GM18858 (cell line): ENCODE data around the gene PCK2.

Experiments
- ATAC-seq: cut with Tn5 transposase; IDR thresholded peaks from one replicate; pipeline ENCODE4 v1.9.1; 2021; ENCODE audit not compliant: unreplicated experiment

Gene PCK2

GRCh38 chr14:24150567-24150966 lies 56.5 kb downstream of the PCK2 start:
- ATAC-seq, result no peak

- ATAC-seq, result no peak
These were observed 56.9 kb downstream of the PCK2 start for GRCh38 chr14:24150993-24151392.

DNA sequence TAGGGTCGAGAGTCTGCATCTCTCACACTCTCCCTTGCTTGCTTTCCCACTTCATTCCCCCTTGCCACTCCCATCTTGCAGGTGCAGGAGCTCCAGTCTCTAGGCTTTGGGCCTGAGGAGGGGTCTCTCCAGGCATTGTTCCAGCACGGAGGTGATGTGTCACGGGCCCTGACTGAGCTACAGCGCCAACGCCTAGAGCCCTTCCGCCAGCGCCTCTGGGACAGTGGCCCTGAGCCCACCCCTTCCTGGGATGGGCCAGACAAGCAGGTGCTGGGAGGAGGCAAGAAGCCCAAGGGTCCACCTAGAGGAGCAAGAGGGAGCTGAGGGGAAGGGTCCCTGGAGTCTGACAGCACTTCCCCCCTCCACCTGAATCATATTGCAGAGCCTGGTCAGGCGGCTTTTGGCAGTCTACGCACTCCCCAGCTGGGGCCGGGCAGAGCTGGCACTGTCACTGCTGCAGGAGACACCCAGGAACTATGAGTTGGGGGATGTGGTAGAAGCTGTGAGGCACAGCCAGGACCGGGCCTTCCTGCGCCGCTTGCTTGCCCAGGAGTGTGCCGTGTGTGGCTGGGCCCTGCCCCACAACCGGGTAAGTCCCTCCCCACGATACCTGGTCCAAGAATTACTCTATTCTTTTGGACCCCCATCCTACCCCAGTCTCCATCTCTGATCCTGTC lies 57.4 kb downstream of the PCK2 start:
- ATAC-seq, result no peak
